GM06990 (cell line): ENCODE results near the gene MNDA.
"Not testable (repeated sequence)": the region's sequence is repeated elsewhere in the genome, so short reads cannot be mapped to it uniquely, and the experiment has no call there.

ENCODE experiments used
- DNase-seq: peaks from one replicate; pipeline ENCODE4 v3.0.0-alpha.2; 2011; ENCODE audit not compliant: insufficient read length; ENCODE audit errors: extremely low read depth
- H3K27me3 ChIP-seq: replicated peaks from 2 replicates; pipeline ENCODE4 v1.6.0; 2011; ENCODE audit warnings: low read length; ENCODE audit not compliant: control insufficient read depth, insufficient read depth
- H3K36me3 ChIP-seq: 2 replicates; pipeline ENCODE4 v1.5.1; 2011; ENCODE audit warnings: low read length; ENCODE audit not compliant: control insufficient read depth, insufficient read depth
- H3K4me3 ChIP-seq: replicated peaks from 2 replicates; pipeline ENCODE4 v1.5.1; 2011; ENCODE audit warnings: low read depth, mild to moderate bottlenecking, control low read depth, low read length
- TF ChIP-seq, protein P1 (sequence below): IDR thresholded peaks from 2 replicates; pipeline ENCODE4 v1.5.1; 2011; ENCODE audit warnings: low read length, control low read depth, mild to moderate bottlenecking, inconsistent platforms; ENCODE audit not compliant: insufficient read depth, poor library complexity, severe bottlenecking

The MNDA gene

DNA sequence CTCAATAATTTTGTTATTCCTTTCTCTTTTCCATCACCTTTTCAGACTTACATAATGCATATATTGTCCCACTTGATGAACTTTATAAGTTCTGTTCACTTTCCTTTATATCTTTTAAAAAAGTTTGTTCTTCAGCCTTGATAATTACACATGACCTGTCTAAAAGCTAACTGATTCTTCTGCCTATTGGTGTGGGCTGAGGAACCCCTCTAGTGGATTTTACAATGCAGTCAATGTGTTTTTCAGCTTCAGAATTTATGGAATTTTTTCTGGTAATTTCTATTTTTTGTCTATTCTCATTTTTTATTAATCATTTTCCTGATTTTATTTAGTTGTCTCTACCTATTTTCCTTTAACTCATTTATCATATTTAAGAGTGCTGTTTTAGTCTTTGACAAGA is 7.5 kb downstream of the MNDA start:
- Histone ChIP-seq H3K36me3 (no peaks in the 10 kb centered on the region), H3K4me3 (no peak overlapping the region), H3K27me3 (no peaks in the 10 kb centered on the region)
- TF ChIP-seq, protein P1, sequence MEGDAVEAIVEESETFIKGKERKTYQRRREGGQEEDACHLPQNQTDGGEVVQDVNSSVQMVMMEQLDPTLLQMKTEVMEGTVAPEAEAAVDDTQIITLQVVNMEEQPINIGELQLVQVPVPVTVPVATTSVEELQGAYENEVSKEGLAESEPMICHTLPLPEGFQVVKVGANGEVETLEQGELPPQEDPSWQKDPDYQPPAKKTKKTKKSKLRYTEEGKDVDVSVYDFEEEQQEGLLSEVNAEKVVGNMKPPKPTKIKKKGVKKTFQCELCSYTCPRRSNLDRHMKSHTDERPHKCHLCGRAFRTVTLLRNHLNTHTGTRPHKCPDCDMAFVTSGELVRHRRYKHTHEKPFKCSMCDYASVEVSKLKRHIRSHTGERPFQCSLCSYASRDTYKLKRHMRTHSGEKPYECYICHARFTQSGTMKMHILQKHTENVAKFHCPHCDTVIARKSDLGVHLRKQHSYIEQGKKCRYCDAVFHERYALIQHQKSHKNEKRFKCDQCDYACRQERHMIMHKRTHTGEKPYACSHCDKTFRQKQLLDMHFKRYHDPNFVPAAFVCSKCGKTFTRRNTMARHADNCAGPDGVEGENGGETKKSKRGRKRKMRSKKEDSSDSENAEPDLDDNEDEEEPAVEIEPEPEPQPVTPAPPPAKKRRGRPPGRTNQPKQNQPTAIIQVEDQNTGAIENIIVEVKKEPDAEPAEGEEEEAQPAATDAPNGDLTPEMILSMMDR, result no peak
- DNase-seq, result no peak

- H3K36me3 ChIP-seq, result no peaks in the 10 kb centered on the region
- no peak for DNase-seq
- TF ChIP-seq, protein P1, result no peak
- H3K4me3 ChIP-seq, result no peak overlapping the region
- H3K27me3 ChIP-seq, result no peaks in the 10 kb centered on the region
Observed at GRCh38 chr1:158839566-158839965, 8.4 kb downstream of the MNDA start.

DNA sequence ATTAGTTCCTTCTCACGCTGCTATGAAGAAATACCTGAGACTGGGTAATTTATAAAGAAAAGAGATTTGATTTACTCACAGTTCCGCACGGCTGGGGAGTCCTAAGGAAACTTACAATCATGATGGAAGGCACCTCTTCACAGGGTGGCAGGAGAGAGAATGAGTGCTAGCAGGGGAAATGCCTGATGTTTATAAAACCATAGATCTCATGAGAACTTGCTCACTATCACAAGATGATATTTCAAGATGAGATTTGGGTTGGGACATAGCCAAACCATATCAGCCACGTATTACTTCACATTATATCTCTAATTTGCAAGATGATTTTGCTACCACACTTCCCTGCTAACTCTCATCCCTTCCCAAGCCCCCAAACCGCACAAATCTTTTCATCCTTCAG is 9.1 kb downstream of the MNDA start:
- Histone ChIP-seq H3K36me3 (no peaks in the 10 kb centered on the region), H3K27me3 (no peaks in the 10 kb centered on the region), H3K4me3 (no peak overlapping the region)
- TF ChIP-seq, protein P1, result no peak
- no peak for DNase-seq

GRCh38 chr1:158864595-158864994 is 33.4 kb downstream of the MNDA start:
- Histone ChIP-seq H3K36me3 (no peaks in the 10 kb centered on the region), H3K4me3 (no peak overlapping the region), H3K27me3 (no peaks in the 10 kb centered on the region)
- TF ChIP-seq, protein P1, result no peak
- no peak for DNase-seq

GRCh38 chr1:158870438-158870837 is 39.3 kb downstream of the MNDA start:
- not testable (repeated sequence) for H3K4me3 ChIP-seq, H3K36me3 ChIP-seq, DNase-seq

GRCh38 chr1:158873141-158873540 is 42.0 kb downstream of the MNDA start:
- no peak for DNase-seq
- no peaks in the 10 kb centered on the region for H3K27me3 ChIP-seq
- TF ChIP-seq, protein P1, result no peak
- H3K36me3 ChIP-seq, result no peaks in the 10 kb centered on the region
- no peak overlapping the region for H3K4me3 ChIP-seq

More at GRCh38 chr1:158870438-158870837, 39.3 kb downstream of the MNDA start:
- H3K27me3 ChIP-seq, result not testable (repeated sequence)
